Activated CD4-positive, alpha-beta T cell treated with anti-CD3 and anti-CD28 coated beads, Interleukin-2, amount 50 U/mL, for 1 hour (primary cell): ENCODE measurements around the gene TMEM123.

Experiments used
- DNase-seq: peaks from one replicate; pipeline ENCODE4 v3.0.0-alpha.2; 2020

The TMEM123 gene

GRCh38 chr11:102347462-102348370, 104.8 kb downstream of the TMEM123 start:
- DNase-seq = no peak

- DNase-seq = peak; percentile 96
Measured at GRCh38 chr11:102346748-102347461, 105.7 kb downstream of the TMEM123 start, which contains the start of gene BIRC2. BIRC2 (plus strand) TSS chr11:102347214; CDS start chr11:102349855, 2,641 bp downstream.

- DNase-seq = no peak
Measured at GRCh38 chr11:102346456-102346747, 106.2 kb downstream of the TMEM123 start.
